CD8-positive, alpha-beta memory T cell (primary cell): ENCODE data around the gene PKM. TPM values are rescaled to one million over a fixed set of nuclear protein-coding genes. Genes with fewer than 3 reads are reported as not detected.

Experiments
- CTCF ChIA-PET: fragments of 350-600 bp; sonication (Branson Sonifier 250); formaldehyde crosslinking; loops from one replicate; lab custom pipeline; 2021; ENCODE audit warnings: antibody characterized with exemption; lab: Charles Lee
- POLR2A ChIA-PET: fragments of 350-600 bp; sonication (Branson Sonifier 250); formaldehyde crosslinking; loops from one replicate; lab custom pipeline; 2021; ENCODE audit warnings: antibody characterized with exemption; lab: Charles Lee
- DNase-seq, 5 donors: peaks; one replicate each; pipeline versions ENCODE4 v3.0.0 to v3.0.0-alpha.2; 2020 to 2022; ENCODE audit warnings: mixed read lengths in 1 of 5
- H3K27ac ChIP-seq: one replicate; pipeline ENCODE4 v1.7.0; 2013; ENCODE audit warnings: low read depth, mild to moderate bottlenecking, low read length, moderate library complexity
- H3K27me3 ChIP-seq: 2 replicates; pipeline ENCODE4 v1.7.0; 2013; ENCODE audit warnings: low read length, mild to moderate bottlenecking; ENCODE audit not compliant: insufficient read depth, poor library complexity, severe bottlenecking
- H3K36me3 ChIP-seq: 2 replicates; pipeline ENCODE4 v1.7.0; 2013; ENCODE audit warnings: mild to moderate bottlenecking, low read length, moderate library complexity; ENCODE audit not compliant: insufficient read depth
- H3K4me1 ChIP-seq: 2 replicates; pipeline ENCODE4 v1.7.0; 2013; ENCODE audit warnings: mild to moderate bottlenecking, low read length, moderate library complexity; ENCODE audit not compliant: insufficient read depth
- H3K4me3 ChIP-seq: 2 replicates; pipeline ENCODE4 v1.7.0; 2013; ENCODE audit warnings: mild to moderate bottlenecking, low read length
- H3K9me3 ChIP-seq: 2 replicates; pipeline ENCODE4 v1.7.0; 2013; ENCODE audit warnings: mild to moderate bottlenecking, low read length
- H3K27ac Mint-ChIP-seq, 8 donors: one replicate each; pipeline ENCODE4 v1.8.0; 2020 to 2021; ENCODE audit warnings: mixed read lengths in 8 of 8, mild to moderate bottlenecking in 6 of 8, inconsistent platforms in 3 of 8, moderate library complexity in 3 of 8
- H3K27me3 Mint-ChIP-seq, 2 donors: one replicate each; pipeline ENCODE4 v1.8.0; 2020 to 2021; ENCODE audit warnings: mixed read lengths in 2 of 2, mild to moderate bottlenecking in 1 of 2, moderate library complexity in 1 of 2
- H3K36me3 Mint-ChIP-seq, 3 donors: one replicate each; pipeline ENCODE4 v1.8.0; 2020 to 2021; ENCODE audit warnings: mixed read lengths in 3 of 3, inconsistent platforms in 1 of 3, mild to moderate bottlenecking in 1 of 3
- H3K4me1 Mint-ChIP-seq, 3 donors: one replicate each; pipeline ENCODE4 v1.8.0; 2020 to 2021; ENCODE audit warnings: mixed read lengths in 3 of 3, inconsistent platforms in 1 of 3, mild to moderate bottlenecking in 1 of 3
- H3K4me3 Mint-ChIP-seq, 7 donors: one replicate each; pipeline ENCODE4 v1.8.0; 2020 to 2021; ENCODE audit warnings: mixed read lengths in 7 of 7, mild to moderate bottlenecking in 6 of 7, moderate library complexity in 4 of 7, inconsistent platforms in 2 of 7
- H3K9me3 Mint-ChIP-seq, 5 donors: one replicate each; pipeline ENCODE4 v1.8.0; 2020 to 2022; ENCODE audit warnings: mixed read lengths in 5 of 5, mild to moderate bottlenecking in 3 of 5, moderate library complexity in 2 of 5, inconsistent platforms in 1 of 5
- polyA plus RNA-seq: library from polyadenylated mRNA; unstranded; fragments of 300-500 nt; fragmentation: Illumina TruSeq; gene quantifications from one replicate; pipeline ENCODE4 v1.2.3, GENCODE V29; 2021
- total RNA-seq, 2 experiments: library from RNA; stranded (reverse); gene quantifications; one replicate each; pipeline ENCODE4 v1.2.3, GENCODE V29; 2021

The PKM gene
- total and polyA plus RNA-seq, 3 experiments from 2014 or later, result 337 to 2,187 (median 2,146) TPM

- peaks cover 22 to 34% of the 10 kb centered on the region in 2 donors for H3K27me3 Mint-ChIP-seq
- peaks cover 0 to 17% (median 5%) of the 10 kb centered on the region in 3 donors for H3K4me1 Mint-ChIP-seq
- no peaks in the 10 kb centered on the region for H3K4me1 ChIP-seq
- H3K9me3 ChIP-seq, result no peaks in the 10 kb centered on the region
- no peak overlapping the region for H3K27ac Mint-ChIP-seq
- H3K9me3 Mint-ChIP-seq, result no peaks in the 10 kb centered on the region
- DNase-seq, result no peak
- no peak overlapping the region for H3K4me3 ChIP-seq
- no peak overlapping the region for H3K27ac ChIP-seq
- H3K36me3 Mint-ChIP-seq, result peaks cover 0 to 21% (median 5%) of the 10 kb centered on the region in 3 donors
- no peak overlapping the region for H3K4me3 Mint-ChIP-seq
- CTCF ChIA-PET, result interaction anchor here (1.1 kb wide), 1 partner anchor 111 kb away, joined by 3 read pairs; no protein-coding TSS in a partner anchor
- peaks cover 9% of the 10 kb centered on the region for H3K36me3 ChIP-seq
- H3K27me3 ChIP-seq, result peaks cover 8% of the 10 kb centered on the region
- POLR2A ChIA-PET, result no interaction called here
Observed at GRCh38 chr15:72195101-72195511, 35.9 kb downstream of the PKM start.

GRCh38 chr15:72193836-72194396 is 37.1 kb downstream of the PKM start:
- peaks cover 22 to 40% of the 10 kb centered on the region in 2 donors for H3K27me3 Mint-ChIP-seq
- H3K36me3 ChIP-seq, result peaks cover 2% of the 10 kb centered on the region
- ChIA-PET POLR2A (no interaction called here), CTCF (no interaction called here)
- H3K4me1 Mint-ChIP-seq, result peaks cover 0 to 13% (median 5%) of the 10 kb centered on the region in 3 donors
- no peaks in the 10 kb centered on the region for H3K9me3 Mint-ChIP-seq
- no peak overlapping the region for H3K4me3 ChIP-seq
- H3K36me3 Mint-ChIP-seq, result peaks cover 0 to 9% (median 0%) of the 10 kb centered on the region in 3 donors
- no peak overlapping the region for H3K27ac ChIP-seq
- DNase-seq, result no peak
- H3K27me3 ChIP-seq, result peaks cover 8% of the 10 kb centered on the region
- H3K9me3 ChIP-seq, result no peaks in the 10 kb centered on the region
- no peak overlapping the region for H3K27ac Mint-ChIP-seq
- no peaks in the 10 kb centered on the region for H3K4me1 ChIP-seq
- no peak overlapping the region for H3K4me3 Mint-ChIP-seq

GRCh38 chr15:72192416-72192815 is 38.6 kb downstream of the PKM start:
- H3K9me3 Mint-ChIP-seq, result no peaks in the 10 kb centered on the region
- Histone ChIP-seq H3K36me3 (no peaks in the 10 kb centered on the region), H3K4me3 (no peak overlapping the region), H3K4me1 (no peaks in the 10 kb centered on the region), H3K27me3 (peaks cover 8% of the 10 kb centered on the region), H3K9me3 (no peaks in the 10 kb centered on the region), H3K27ac (no peak overlapping the region)
- no peak overlapping the region for H3K4me3 Mint-ChIP-seq
- no peak overlapping the region for H3K27ac Mint-ChIP-seq
- CTCF ChIA-PET, result no interaction called here
- POLR2A ChIA-PET, result no interaction called here
- no peaks in the 10 kb centered on the region for H3K36me3 Mint-ChIP-seq
- DNase-seq, result no peak
- peaks cover 0 to 9% (median 0%) of the 10 kb centered on the region in 3 donors for H3K4me1 Mint-ChIP-seq
- peaks cover 19 to 36% of the 10 kb centered on the region in 2 donors for H3K27me3 Mint-ChIP-seq

GRCh38 chr15:72189250-72189902 is 41.6 kb downstream of the PKM start:
- no peaks in the 10 kb centered on the region for H3K4me1 ChIP-seq
- Mint-ChIP-seq H3K9me3 (no peaks in the 10 kb centered on the region), H3K27ac (no peak overlapping the region), H3K36me3 (no peaks in the 10 kb centered on the region), H3K4me3 (no peak overlapping the region), H3K4me1 (no peaks in the 10 kb centered on the region), H3K27me3 (peaks cover 12 to 32% of the 10 kb centered on the region in 2 donors)
- CTCF ChIA-PET, result interaction anchor here (1.2 to 1.3 kb wide), 2 partner anchors 10 to 12 kb away, joined by 5 to 6 read pairs; no protein-coding TSS in a partner anchor
- no peak overlapping the region for H3K4me3 ChIP-seq
- H3K36me3 ChIP-seq, result no peaks in the 10 kb centered on the region
- POLR2A ChIA-PET, result no interaction called here
- DNase-seq, result no peak
- peaks cover 5% of the 10 kb centered on the region for H3K27me3 ChIP-seq
- H3K27ac ChIP-seq, result no peak overlapping the region
- H3K9me3 ChIP-seq, result no peaks in the 10 kb centered on the region

- Histone ChIP-seq H3K4me3 (no peak overlapping the region), H3K9me3 (no peaks in the 10 kb centered on the region), H3K27me3 (peaks cover 11% of the 10 kb centered on the region), H3K27ac (no peak overlapping the region), H3K36me3 (no peaks in the 10 kb centered on the region), H3K4me1 (no peaks in the 10 kb centered on the region)
- H3K27ac Mint-ChIP-seq, result no peak overlapping the region
- ChIA-PET POLR2A (no interaction called here), CTCF (no interaction called here)
- no peaks in the 10 kb centered on the region for H3K9me3 Mint-ChIP-seq
- no peak for DNase-seq
- peaks cover 0 to 4% (median 2%) of the 10 kb centered on the region in 3 donors for H3K36me3 Mint-ChIP-seq
- H3K27me3 Mint-ChIP-seq, result peaks cover 9 to 44% of the 10 kb centered on the region in 2 donors
- H3K4me1 Mint-ChIP-seq, result no peaks in the 10 kb centered on the region
- no peak overlapping the region for H3K4me3 Mint-ChIP-seq
Observed at GRCh38 chr15:72184165-72184811, 46.7 kb downstream of the PKM start.

- Mint-ChIP-seq H3K4me3 (no peak overlapping the region), H3K4me1 (no peaks in the 10 kb centered on the region), H3K27me3 (peaks cover 9 to 42% of the 10 kb centered on the region in 2 donors), H3K27ac (no peak overlapping the region), H3K36me3 (peaks cover 0 to 4% (median 2%) of the 10 kb centered on the region in 3 donors), H3K9me3 (no peaks in the 10 kb centered on the region)
- ChIA-PET CTCF (no interaction called here), POLR2A (no interaction called here)
- DNase-seq, result no peak
- Histone ChIP-seq H3K9me3 (no peaks in the 10 kb centered on the region), H3K4me1 (no peaks in the 10 kb centered on the region), H3K4me3 (no peak overlapping the region), H3K27ac (no peak overlapping the region), H3K27me3 (peaks cover 11% of the 10 kb centered on the region), H3K36me3 (no peaks in the 10 kb centered on the region)
Observed at GRCh38 chr15:72183781-72184164, 47.2 kb downstream of the PKM start.

GRCh38 chr15:72182673-72183072 is 48.3 kb downstream of the PKM start:
- DNase-seq, result no peak
- no peaks in the 10 kb centered on the region for H3K9me3 Mint-ChIP-seq
- Histone ChIP-seq H3K4me1 (no peaks in the 10 kb centered on the region), H3K27me3 (peaks cover 11% of the 10 kb centered on the region), H3K36me3 (no peaks in the 10 kb centered on the region), H3K9me3 (no peaks in the 10 kb centered on the region), H3K4me3 (no peak overlapping the region), H3K27ac (no peak overlapping the region)
- CTCF ChIA-PET, result no interaction called here
- no peak overlapping the region for H3K27ac Mint-ChIP-seq
- H3K4me1 Mint-ChIP-seq, result no peaks in the 10 kb centered on the region
- peaks cover 0 to 4% (median 2%) of the 10 kb centered on the region in 3 donors for H3K36me3 Mint-ChIP-seq
- POLR2A ChIA-PET, result no interaction called here
- H3K27me3 Mint-ChIP-seq, result peaks cover 9 to 42% of the 10 kb centered on the region in 2 donors
- no peak overlapping the region for H3K4me3 Mint-ChIP-seq

- H3K4me3 Mint-ChIP-seq, result no peak overlapping the region
- no peak for DNase-seq
- H3K27me3 Mint-ChIP-seq, result peaks cover 9 to 42% of the 10 kb centered on the region in 2 donors
- no peak overlapping the region for H3K4me3 ChIP-seq
- H3K27me3 ChIP-seq, result peaks cover 11% of the 10 kb centered on the region
- H3K27ac Mint-ChIP-seq, result no peak overlapping the region
- no peaks in the 10 kb centered on the region for H3K4me1 Mint-ChIP-seq
- CTCF ChIA-PET, result no interaction called here
- H3K36me3 Mint-ChIP-seq, result peaks cover 0 to 4% (median 2%) of the 10 kb centered on the region in 3 donors
- no peaks in the 10 kb centered on the region for H3K9me3 ChIP-seq
- POLR2A ChIA-PET, result no interaction called here
- H3K9me3 Mint-ChIP-seq, result no peaks in the 10 kb centered on the region
- H3K4me1 ChIP-seq, result no peaks in the 10 kb centered on the region
- H3K27ac ChIP-seq, result no peak overlapping the region
- no peaks in the 10 kb centered on the region for H3K36me3 ChIP-seq
Observed at GRCh38 chr15:72182244-72182643, 48.7 kb downstream of the PKM start.
